HG03439 (cell line): Measurements from ENCODE around the gene GGT7.
A peak's percentile ranks its signal among the peaks of the same experiment; 100 is the strongest.
"Not testable (repeated sequence)": the region's sequence is repeated elsewhere in the genome, so short reads cannot be mapped to it uniquely, and the experiment has no call there.

Experiments used
- ATAC-seq: cut with Tn5 transposase; IDR thresholded peaks from one replicate; pipeline ENCODE4 v1.9.1; 2021; ENCODE audit warnings: mild to moderate bottlenecking, moderate library complexity; ENCODE audit not compliant: unreplicated experiment

Gene GGT7

DNA sequence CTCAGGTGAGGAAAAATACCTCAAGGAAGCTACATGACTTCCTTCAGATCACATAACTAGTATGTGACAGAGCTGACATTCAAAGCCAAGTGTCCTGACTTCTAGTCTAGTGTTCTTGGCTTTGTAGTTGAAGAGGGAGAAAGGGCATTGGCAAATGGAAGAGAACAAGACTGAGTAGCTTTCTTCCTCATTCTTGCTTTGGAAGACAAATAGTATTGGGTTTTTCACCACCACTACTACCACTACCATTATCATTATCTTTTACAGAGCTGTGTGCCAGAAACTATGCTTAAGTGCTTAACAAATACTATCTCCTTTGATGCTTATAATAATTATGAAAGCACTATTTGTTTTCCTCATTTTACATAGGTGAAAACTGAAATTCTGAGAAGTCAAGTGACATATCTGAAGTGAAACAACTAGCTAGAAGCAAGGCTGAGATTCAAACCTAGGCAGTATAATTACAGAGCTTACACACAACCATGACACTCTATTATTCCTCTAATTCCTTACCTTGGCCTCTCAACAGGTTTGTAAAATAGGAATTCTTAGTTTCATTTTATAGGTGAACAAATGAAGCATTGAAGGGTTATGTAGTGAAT is 10.5 kb upstream of the GGT7 start:
- no peak for ATAC-seq

DNA sequence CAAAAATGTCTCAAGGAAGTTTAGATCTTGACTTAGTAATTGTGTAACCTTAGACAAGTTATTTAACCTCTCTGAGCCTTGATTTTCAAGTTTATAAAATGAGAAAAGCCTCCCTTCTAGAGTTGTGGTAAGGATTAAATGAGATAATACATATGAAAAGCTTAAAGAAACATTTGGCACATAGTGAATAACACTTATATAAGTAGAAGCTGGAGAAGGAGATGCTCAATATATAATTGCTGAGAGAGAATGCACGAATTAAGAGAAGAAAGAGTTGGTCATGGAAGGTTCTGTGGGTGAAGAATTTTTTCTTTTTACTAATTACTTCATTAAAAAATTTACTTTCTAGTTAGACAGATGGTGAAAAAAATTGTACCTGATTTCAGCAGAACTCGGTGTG is 9.0 kb upstream of the GGT7 start:
- ATAC-seq, result no peak

DNA sequence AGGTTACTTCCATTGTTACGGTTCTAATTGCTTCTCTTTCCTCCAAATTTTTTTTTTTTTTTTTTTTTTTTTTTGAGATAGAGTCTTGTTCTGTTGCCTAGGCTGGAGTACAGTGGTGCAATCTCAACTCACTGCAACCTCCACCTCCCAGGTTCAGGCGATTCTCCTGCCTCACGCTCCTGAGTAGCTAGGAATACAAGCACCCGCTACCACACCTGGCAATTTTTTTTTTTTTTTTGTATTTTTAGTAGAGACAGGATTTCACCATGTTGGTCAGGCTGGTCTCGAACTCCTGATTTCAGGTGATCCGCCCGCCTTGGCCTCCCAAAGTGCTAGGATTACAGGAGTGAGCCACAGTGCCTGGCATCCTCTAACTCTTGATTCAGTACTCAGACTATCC is 8.3 kb upstream of the GGT7 start:
- ATAC-seq, result not testable (repeated sequence)

DNA sequence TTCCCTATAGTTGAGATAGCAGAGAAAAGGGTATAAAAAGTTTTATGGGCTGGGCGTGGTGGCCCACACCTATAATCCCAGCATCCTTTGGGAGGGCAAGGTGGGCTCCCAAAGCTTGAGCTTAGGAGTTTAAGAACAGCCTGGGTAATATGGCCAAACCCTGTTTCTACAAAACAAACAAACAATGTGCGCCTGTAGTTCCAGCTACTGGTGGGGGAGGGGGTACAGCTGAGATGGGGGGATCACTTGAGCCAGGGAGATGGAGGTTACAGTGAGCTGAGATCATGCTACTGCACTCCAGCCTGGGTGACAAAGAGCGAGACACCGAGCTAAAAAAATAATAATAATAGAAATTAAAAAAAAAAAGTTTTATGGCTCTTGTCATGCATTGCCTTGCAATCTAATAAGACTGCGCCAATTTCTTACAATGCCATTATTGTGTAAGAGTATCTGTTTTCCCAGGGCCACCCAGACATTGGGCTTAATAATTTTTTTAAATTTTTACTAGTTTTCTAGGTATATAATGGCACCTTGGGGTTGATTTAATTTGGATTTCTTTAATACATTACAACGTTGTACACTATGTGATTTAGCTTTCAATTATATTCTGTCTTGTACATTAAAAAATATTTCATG is 7.7 kb upstream of the GGT7 start:
- no peak for ATAC-seq

DNA sequence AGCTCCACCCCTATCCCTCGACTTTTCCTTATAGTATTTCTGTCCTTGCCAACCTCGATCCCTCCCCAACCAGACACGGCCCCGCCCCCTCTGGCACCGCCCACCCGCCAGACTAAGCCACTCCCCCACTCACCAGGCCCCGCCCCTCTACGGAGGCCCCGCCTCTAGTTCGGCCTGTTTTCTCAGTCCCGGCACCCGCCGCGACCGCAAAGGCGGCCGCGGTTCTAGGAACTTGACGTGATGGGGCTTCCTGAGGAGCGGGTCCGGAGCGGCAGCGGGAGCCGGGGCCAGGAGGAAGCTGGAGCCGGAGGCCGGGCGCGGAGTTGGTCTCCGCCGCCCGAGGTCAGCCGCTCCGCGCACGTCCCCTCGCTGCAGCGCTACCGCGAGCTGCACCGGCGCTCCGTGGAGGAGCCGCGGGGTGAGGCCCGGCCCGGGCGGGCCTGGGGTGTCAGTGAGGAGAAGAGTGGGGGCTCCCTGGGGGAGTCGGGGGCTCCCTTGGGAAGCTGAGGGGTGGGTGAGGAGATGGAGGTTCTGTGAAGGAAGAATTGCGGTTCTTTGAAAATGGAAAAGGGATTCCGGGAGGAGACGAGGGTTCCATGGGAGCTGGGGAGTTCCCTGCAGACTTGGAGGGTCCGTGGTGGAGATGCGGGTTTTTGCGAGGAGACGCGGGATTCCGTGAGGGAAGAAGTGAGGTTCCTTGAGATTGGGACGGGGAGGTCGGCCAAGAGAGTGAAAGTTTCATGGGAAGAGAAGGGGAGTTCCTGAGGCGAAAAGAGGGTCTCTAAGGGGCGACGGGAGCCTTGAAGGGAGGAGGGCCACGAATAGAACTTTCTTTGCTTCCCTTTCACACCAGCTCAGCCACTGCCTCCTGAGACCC is 4.0 kb upstream of the GGT7 start, which contains the start of gene ACSS2:
Gene ACSS2, plus strand, starts transcription at position 207 of the 877 bp plus-strand sequence. Its CDS starts 34 bp downstream, at position 241.
- ATAC-seq, result peak; percentile 30

DNA sequence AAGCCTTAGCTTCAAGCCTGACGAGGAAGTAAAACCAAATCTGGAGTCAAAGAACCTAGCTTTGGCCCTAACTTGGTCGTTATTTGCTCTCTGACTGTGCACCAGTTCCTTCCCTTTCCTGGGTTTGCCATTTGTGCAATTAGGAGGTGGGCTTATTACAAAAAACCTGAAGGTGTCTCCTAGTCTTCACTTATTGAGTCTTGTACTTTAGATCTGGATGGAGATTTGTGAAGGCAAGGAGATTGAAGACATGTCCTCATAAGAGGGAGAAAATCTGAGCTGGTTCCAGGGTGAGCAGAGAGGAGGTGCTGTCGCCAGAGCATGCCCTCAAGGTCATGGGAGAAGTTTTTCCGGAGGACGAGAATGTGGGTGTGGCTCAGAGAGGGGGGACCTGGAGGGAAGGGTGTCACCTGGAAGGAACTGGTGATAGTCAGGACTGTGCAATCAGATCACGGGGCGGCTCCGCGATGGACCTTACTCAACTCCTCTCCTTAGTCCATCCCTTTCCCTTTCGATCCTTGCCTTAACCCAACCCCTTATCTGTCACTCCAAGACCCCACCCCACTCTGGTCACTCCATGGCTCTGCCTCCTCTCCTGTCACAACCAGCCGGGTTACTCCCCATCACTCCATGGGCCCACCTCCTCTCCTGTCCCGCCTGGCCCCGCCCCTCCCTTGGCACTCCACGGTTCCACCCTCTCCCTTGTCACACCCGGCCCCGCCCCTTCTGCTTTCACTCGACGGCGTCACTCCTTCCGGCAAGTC is 3.2 kb upstream of the GGT7 start:
- peak; percentile 65 for ATAC-seq

DNA sequence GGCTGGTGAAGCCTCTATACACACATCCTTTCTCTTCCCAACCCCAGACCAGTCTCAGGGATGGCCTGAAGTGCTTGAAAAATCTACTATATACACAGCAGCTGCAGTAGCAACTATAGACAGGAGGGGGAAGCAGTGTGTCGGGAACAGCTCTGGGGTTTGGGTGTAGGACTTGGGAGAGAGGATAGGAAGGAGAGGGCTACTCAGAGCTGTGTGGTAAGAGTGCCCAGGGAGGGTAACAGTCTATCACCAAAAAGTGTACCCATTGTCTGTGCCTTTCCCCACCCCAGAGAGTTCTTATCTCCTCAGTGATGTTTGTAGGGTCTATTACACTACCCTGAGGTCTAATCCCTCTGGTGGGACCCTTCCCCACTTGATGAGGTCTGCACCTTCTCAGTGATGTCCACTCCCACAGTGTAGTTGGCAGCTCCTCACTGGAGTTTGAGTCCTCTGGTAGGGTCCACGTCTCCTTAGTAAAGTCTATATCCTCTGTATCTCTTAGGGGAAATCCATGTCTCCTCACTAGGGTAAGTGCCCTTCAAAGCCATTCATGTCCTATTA is 1.5 kb upstream of the GGT7 start:
- no peak for ATAC-seq

DNA sequence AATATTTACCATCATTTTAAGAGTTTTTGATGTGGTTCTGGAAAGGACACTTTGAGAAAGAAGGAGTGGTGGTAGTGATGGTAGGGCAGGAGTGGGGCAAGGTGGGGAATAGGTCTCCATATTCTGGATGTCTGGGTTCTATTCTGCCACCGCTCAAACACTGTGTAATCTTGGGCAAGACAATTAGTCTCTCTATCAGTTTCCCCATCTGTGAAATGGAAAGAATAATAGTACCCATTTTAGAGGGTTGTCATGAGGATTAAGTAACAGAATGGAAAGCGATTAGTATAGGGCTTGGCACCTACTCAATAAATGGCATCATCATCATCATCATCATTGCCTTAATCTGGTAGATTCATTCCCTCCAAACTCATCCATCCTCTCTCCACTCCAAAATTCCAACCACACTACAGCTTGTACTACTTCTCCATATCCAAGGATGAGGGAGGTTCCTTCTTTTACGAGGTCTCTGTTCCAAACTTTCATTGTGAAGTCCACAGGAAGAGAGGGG is 982 bp upstream of the GGT7 start:
- ATAC-seq, result no peak

DNA sequence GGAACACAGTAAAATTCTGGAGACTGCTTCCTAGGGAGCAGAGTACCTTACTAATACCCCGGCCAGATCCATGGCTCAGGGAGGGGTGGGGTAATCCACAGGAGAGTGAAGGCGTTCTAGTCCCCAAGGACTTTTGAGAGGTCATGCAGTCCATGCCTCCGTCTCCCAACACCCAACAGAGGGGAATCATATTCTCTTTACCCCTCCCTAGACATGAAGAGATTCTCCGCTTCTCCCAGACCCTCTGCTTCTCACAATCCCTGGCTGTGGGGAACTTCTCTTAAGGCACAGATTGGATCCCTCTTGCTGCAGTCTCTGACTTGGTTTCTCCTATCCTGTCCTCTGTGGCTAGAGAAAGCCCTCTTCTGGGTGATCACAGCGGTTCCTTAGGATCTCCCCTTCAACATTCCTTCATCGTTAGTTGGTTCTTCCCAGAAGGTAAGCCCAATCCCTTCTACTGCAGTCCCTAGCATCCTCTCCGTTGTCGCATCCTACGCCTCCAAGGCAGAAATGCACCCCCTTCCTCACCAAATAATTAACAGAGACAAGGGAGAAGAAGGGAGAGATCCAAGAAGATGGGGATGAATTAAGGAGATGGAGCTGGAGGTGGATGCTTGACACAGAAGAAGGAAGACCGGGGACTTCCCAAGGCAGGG is 562 bp downstream of the GGT7 start:
- ATAC-seq, result no peak

DNA sequence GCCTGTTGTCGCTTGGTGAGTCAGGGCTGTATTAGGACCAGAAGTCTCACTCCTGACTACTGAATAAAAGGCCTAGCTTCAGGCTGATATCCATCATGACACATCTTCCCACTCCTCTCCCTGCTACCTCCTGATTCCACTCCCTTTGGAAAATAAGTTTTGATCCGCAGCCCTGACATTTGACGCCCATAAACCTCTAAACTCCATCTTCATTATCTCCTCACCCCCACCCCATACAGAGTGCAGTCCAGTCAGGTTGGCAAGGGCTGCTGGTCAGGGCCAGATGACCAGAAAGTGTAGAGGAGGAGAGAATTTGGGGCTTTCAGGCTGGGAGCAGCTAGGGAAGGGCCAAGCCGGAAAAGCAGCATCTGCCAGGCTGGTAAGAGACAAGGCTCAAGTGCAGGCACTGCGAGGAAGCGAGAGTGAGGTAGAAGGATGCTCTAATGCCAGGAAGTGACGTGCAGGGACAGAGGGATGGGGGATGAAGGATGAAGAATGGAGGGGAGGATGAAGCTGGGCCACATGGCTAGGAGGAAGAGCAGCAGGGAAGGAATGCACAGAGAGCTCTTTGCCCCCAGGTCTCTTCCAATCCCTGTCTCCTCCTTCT is 1.2 kb downstream of the GGT7 start:
- ATAC-seq, result no peak

DNA sequence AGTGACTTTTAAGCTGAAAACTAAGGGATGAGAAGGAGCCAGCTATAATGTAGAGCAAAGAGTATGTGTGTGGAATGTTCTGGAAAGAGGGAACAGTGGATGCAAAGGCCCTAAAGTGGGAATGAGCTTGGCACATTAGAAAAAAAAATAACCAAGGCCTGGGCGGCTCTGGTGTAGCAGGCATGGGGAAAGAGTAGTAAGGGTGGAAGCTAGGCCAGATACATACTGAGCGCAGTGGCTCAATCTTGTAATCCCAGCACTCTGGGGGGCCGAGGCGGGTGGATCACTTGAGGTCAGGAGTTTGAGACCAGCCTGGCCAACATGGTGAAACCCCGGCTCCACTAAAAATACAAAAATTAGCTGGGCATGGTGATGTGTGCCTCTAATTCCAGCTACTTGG is 8.4 kb downstream of the GGT7 start:
- ATAC-seq, result no peak

DNA sequence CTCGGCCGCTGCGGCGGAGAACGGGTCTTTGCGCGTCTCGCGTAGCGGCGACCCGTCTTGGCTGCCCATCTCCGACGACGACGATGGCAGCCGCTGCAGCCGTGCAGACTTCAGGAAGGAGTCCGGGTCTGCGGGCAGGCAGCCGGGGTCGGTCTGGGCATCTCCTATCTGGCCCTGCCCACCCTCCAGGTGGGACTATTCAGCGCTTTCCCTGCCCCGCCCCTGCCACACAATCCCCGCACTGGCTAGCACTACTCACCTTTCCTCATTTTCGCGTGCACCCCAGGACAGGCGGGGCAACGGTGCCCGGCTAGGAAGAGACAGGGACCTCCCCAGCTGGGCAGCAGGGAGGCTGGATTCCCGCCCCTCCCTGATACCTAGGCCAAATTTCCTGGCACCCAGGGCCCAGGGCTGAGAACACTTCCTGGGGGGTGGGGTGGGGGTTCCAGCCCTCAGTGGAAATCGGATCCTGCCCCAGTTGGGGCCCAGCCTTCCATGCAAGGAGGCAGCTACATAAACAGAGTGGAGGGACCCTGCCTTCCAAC is 9.2 kb downstream of the GGT7 start:
- ATAC-seq, result no peak

DNA sequence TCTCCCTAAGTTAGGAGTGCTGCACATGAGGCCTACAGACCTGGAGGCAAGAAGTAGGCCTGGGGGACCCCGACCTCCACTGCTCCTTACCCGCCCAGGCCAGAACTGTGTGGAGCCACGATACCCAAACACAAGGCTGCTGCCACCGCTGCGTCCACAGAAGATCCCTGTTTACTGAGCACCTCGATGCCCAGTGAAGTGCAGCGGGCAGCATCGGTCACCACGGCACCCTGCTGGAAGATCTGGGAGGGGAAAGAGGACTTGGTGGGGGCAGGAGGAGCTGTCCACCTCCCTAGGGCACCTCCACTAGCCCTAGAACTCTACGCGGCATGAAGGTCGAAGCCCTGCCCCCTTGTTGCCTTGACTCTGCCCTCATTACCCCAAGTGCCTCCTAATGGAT is 9.9 kb downstream of the GGT7 start:
- no peak for ATAC-seq

DNA sequence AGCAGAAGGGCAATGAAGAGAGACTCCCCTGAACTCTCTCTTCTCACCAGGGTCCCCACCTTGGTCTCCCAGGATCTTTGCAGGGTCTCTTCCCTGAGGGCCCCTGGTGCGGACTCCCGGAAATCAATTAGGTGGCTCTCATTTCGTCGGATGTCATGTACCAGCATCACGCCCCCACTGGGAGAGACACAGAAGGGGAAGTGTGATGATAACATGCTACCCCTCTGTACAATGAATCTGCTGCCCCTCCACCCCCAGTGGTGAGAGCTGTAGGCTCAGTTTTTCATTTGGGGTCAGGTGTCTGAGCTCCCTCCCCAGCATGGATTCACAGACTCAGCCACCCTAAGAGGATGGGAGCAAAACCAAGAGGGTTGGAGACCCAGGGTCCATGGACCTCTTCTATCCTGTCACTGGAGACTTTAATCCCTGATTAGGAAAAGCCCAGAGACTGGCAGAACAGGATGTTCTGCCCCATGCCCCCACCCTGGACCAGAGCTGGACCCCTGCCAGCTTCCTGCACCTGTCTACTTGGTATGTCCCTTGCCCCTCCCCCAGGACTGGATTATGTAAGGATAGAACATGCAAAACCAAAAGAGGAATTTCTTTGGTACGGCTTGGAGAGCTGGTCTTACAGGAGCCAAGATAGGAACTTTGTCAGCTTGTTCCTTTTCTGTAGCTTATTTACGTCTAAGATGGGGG is 11.1 kb downstream of the GGT7 start:
- ATAC-seq, result no peak

DNA sequence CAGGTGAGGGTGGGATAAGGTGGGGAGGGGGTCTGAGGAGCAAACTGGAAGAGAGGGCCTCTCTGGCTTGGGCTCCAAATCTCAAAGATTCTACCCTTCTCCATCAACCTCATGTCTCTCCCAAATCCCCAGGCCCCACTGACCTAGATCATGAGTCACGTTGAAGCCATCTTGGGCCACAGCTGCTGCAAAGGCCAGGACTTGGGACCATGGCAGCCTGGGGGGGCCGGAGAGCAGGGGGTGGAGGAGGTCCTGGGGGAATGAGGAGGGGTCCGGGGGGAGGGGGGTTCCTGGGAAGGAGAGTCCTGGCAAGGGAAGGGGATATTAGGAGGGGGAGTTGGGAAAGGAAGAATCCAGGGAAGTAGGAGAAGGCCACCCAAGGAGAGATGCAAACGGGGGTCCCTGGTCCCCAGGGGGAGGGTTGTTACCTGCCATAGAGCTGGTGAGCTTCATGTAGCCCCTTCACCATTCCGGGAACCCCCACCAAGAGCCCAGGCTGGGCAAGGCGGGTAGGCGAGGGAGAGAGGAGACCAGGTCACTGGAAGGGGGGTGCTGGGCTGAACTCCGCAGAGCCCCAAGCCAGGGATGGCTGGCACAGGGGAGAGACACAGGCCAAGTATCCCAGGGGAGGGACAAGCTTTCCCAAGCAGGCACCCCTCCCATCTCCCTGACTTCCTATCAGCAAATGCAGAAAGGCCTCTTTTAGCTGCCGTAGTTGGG is 12.7 kb downstream of the GGT7 start:
- no peak for ATAC-seq

DNA sequence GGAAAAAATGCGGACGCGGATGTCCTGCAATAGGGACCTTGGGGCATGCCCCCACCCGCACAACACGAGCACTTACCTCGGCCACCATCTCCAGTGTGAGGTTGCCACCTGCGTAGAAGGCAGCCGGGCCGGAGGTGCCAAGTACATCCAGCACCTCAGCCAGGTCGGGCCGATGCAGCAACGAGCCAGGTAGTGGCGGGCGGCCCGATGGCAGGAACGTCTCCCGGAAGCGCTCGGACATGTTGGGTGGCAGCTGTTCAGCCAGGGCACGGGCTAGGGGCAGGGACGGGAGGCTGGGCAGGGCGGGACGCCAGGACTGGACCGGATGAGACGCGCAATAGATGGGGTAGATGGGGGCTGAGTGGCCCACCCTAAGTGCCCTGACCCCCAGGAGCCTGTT is 13.3 kb downstream of the GGT7 start:
- no peak for ATAC-seq

DNA sequence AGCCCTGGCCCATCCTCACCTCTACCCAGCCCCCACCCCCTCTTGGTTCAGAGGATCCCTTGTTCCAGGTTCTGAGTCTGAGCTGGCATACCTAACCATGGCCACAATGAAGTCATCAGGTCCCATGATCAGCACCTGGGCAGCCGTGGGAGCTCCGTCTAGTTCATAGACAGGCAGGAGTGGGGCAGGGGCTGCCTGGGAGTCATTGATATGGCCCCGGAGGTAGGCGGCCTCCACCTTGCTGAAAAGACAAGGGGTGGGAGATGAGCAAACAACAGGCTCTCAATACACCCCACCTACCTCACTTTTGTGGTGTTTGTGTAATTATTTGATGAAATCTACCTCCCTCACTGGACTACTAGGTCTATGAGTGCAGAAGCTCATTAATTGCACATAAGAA is 20.4 kb downstream of the GGT7 start:
- ATAC-seq, result no peak

DNA sequence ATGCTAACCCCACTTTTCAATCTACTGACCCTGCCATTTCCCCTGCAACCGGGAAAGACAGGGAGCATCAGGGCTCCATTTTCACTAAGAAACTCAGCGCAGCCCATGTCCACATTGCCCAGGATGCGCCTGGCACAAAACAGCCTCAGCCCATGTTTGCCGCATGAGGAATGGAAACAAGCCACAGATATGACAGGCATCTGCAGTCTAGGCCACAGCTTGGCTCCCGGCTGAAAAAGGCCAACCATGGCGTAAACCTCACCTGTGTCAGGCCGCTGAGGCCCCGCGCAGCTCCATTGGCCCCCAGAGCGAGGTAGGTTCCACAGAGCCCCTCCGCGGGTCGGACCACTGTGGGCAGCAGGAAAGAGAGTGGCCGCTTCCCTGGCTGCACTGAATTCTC is 21.7 kb downstream of the GGT7 start:
- ATAC-seq, result no peak
